Fibroblast of pulmonary artery (primary cell): ENCODE results near the gene NPEPL1.
A peak's percentile ranks its signal among the peaks of the same experiment; 100 is the strongest.
"Not testable (repeated sequence)": the region's sequence is repeated elsewhere in the genome, so short reads cannot be mapped to it uniquely, and the experiment has no call there.

Source experiments
- DNase-seq: peaks from one replicate; pipeline ENCODE4 v3.0.0-alpha.2; 2010; ENCODE audit warnings: low read depth
- H3K4me3 ChIP-seq: replicated peaks from 2 replicates; pipeline ENCODE4 v1.5.1; 2011; ENCODE audit warnings: low read depth, mild to moderate bottlenecking, control low read depth, low read length, moderate library complexity
- CTCF ChIP-seq: IDR thresholded peaks from 2 replicates; pipeline ENCODE4 v1.5.1; 2011; ENCODE audit warnings: mild to moderate bottlenecking, control low read depth, low read length, inconsistent platforms; ENCODE audit errors: missing control alignments

The NPEPL1 gene

GRCh38 chr20:58692579-58693225, at the start of gene NPEPL1:
Gene NPEPL1 (plus strand): TSS chr20:58692800. CDS start chr20:58692901, 101 bp downstream.
- peak within 1 kb of the TSS; percentile 44 for H3K4me3 ChIP-seq
- TF ChIP-seq CTCF, result no peak
- peak; percentile 72 for DNase-seq

- DNase-seq, result not testable (repeated sequence)
Observed at GRCh38 chr20:58642896-58643295, 49.7 kb upstream of the NPEPL1 start.

GRCh38 chr20:58645412-58645968, 47.1 kb upstream of the NPEPL1 start:
- no peak for TF ChIP-seq CTCF
- peak; percentile 82 for DNase-seq
- no peak overlapping the region for H3K4me3 ChIP-seq

More at GRCh38 chr20:58642896-58643295, 49.7 kb upstream of the NPEPL1 start:
- not testable (repeated sequence) for H3K4me3 ChIP-seq

GRCh38 chr20:58646257-58646656, 46.3 kb upstream of the NPEPL1 start:
- no peak for DNase-seq
- TF ChIP-seq CTCF, result no peak
- no peak overlapping the region for H3K4me3 ChIP-seq

GRCh38 chr20:58646703-58647102, 45.9 kb upstream of the NPEPL1 start:
- TF ChIP-seq CTCF, result no peak
- H3K4me3 ChIP-seq, result no peak overlapping the region
- no peak for DNase-seq

GRCh38 chr20:58647162-58647795, 45.3 kb upstream of the NPEPL1 start:
- no peak for DNase-seq
- no peak for TF ChIP-seq CTCF

GRCh38 chr20:58647796-58648501, 44.7 kb upstream of the NPEPL1 start:
- peak; percentile 75 for DNase-seq
- no peak overlapping the region for H3K4me3 ChIP-seq
- no peak for TF ChIP-seq CTCF

More at GRCh38 chr20:58647162-58647795, 45.3 kb upstream of the NPEPL1 start:
- H3K4me3 ChIP-seq, result no peak overlapping the region

GRCh38 chr20:58648502-58648825, 44.1 kb upstream of the NPEPL1 start:
- DNase-seq, result not testable (repeated sequence)

More at GRCh38 chr20:58648502-58648825, 44.1 kb upstream of the NPEPL1 start:
- H3K4me3 ChIP-seq, result not testable (repeated sequence)
